NCI-H1092 treated with DMSO at 0.1 percent for 48 hours (cell line): ENCODE data around the gene SEMA5A.

Source experiments
- DNase-seq: peaks from one replicate; lab custom pipeline; 2025; lab: John Stamatoyannopoulos, UW

The SEMA5A gene

GRCh38 chr5:9058666-9059065, 487.2 kb downstream of the SEMA5A start:
- DNase-seq, result no peak

GRCh38 chr5:9058161-9058560, 487.7 kb downstream of the SEMA5A start:
- DNase-seq, result no peak

GRCh38 chr5:9057406-9058000, 488.4 kb downstream of the SEMA5A start:
- no peak for DNase-seq

GRCh38 chr5:9056046-9056445, 489.8 kb downstream of the SEMA5A start:
- DNase-seq, result no peak

- DNase-seq, result no peak
These were observed 490.9 kb downstream of the SEMA5A start for GRCh38 chr5:9054821-9055589.

- DNase-seq, result no peak
These were observed 491.6 kb downstream of the SEMA5A start for GRCh38 chr5:9054322-9054721.

GRCh38 chr5:9052421-9052820, 493.5 kb downstream of the SEMA5A start:
- no peak for DNase-seq

- no peak for DNase-seq
These were observed 494.1 kb downstream of the SEMA5A start for GRCh38 chr5:9051779-9052178.

- no peak for DNase-seq
These were observed 497.9 kb downstream of the SEMA5A start for GRCh38 chr5:9047932-9048331.

GRCh38 chr5:9046756-9047481, 499.0 kb downstream of the SEMA5A start:
- DNase-seq, result no peak

- no peak for DNase-seq
These were observed 499.9 kb downstream of the SEMA5A start for GRCh38 chr5:9045946-9046345.

- no peak for DNase-seq
These were observed 503.6 kb downstream of the SEMA5A start for GRCh38 chr5:9042241-9042640.

- no peak for DNase-seq
These were observed 505.4 kb downstream of the SEMA5A start for GRCh38 chr5:9040475-9040874.

GRCh38 chr5:9037048-9037447, 508.8 kb downstream of the SEMA5A start:
- no peak for DNase-seq

- DNase-seq, result no peak
These were observed 510.5 kb downstream of the SEMA5A start for GRCh38 chr5:9035346-9035745.

- DNase-seq, result no peak
These were observed 511.2 kb downstream of the SEMA5A start for GRCh38 chr5:9034649-9035048.

- no peak for DNase-seq
These were observed 512.4 kb downstream of the SEMA5A start for GRCh38 chr5:9033524-9033923.

GRCh38 chr5:9025942-9026341, 519.9 kb downstream of the SEMA5A start:
- no peak for DNase-seq

- DNase-seq, result no peak
These were observed 524.9 kb downstream of the SEMA5A start for GRCh38 chr5:9020996-9021395.

- DNase-seq, result no peak
These were observed 530.0 kb downstream of the SEMA5A start for GRCh38 chr5:9015937-9016270.

GRCh38 chr5:9015260-9015936, 530.5 kb downstream of the SEMA5A start:
- no peak for DNase-seq

- no peak for DNase-seq
These were observed 532.7 kb downstream of the SEMA5A start for GRCh38 chr5:9013147-9013546.
